CD4-positive, alpha-beta T cell treated with Interleukin-12 subunit alpha and Interleukin-12 subunit beta, for 1 hour (primary cell): ENCODE data around the gene SMIM3.
"Not testable (repeated sequence)": the region's sequence is repeated elsewhere in the genome, so short reads cannot be mapped to it uniquely, and the experiment has no call there.

ENCODE experiments used
- DNase-seq: peaks from one replicate; pipeline ENCODE4 v3.0.0-alpha.2; 2020

Gene SMIM3

DNA sequence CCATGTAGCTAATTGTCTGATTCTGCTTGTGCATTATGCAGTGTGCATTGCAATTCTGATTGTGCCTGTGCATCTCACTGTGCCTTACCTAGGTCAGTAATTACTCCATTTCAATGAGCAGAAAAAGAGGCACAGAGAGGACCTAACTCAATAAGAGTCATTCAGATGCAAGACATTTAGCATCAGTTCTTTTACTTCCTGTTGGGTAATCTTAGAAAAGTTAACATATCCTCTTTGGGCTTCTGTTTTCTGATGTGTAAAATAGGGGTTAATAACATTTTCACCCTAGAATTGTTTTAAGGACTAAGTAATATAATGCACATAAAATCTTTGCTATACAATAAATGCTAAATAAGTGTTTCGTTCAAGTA, 12.8 kb upstream of the SMIM3 start:
- DNase-seq: no peak

DNA sequence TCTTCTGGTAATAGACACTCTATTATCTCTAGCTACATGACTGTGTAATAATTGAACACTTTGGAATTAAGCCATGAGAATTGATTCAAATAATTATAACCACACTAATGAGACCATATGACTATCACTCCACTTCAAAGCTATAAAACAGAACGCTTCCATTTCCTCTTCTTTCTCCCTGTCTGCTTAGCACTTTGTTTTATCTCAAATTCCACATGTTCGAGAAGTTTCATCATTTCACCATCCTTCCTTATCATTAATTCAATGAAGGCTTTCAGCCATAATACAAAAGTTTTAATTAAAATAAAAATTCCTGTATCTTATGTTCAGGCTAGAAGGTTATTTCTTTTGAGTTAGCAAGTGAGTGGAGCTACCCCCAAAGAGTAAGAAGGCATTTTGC, 12.3 kb upstream of the SMIM3 start:
- no peak for DNase-seq

DNA sequence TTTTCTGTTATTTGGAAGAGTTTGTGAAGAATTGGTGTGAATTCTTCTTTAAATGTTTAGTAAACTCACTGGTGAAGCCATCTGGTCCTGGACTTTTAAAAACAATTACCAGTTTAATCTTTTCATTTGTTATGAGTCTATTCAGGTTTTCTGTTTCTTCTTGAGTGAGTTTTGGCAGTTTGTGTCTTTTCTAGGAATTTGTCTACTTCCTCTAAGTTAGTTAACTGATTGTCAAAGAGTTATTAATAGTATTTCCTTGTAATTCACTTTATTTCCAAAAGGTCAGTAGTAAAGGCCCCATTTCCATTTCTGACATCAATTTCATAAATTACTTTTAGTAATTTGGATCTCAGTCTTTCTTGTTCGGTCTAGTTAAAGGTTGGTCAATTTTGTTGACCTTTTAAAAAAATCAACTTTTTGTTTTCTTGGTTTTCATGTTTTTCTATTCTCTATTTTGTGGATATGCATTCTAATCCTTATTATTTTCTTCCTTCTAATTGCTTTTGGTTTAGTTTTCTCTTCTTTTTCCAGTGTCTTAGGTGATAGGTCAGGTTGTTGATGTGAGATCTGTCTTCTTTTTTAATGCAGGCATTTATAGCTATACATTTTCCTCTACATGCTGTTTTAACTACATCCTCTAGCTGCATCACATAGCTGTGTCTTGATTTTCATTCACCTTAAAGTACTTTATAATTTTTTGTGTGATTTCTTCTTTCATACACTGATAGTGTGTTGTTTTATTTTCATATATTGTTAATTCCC, 7.3 kb upstream of the SMIM3 start:
- DNase-seq: no peak

GRCh38 chr5:150774145-150774544, 4.4 kb upstream of the SMIM3 start:
- DNase-seq: no peak

- no peak for DNase-seq
These were observed 872 bp upstream of the SMIM3 start for GRCh38 chr5:150777685-150778084.

DNA sequence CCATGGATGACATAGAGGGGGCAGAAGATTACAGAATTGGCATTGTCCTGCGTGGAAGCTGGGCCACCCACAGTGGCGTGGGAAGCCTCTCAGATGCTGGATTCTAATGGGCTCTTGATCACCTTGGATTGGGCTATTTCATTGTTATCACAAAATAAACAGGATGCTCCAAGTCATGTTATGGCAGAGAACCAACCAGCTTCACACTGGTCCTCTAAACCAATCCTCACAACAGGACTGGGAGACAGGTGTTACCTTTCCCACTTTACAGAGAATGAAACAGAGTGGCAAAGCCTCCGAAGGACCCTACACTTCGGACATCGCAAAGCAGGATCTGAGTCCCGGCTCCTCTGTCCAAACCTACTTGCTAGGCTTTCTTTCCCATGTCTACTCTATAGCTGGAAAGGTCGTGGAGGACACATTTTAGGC, 455 bp upstream of the SMIM3 start:
- DNase-seq: no peak

DNA sequence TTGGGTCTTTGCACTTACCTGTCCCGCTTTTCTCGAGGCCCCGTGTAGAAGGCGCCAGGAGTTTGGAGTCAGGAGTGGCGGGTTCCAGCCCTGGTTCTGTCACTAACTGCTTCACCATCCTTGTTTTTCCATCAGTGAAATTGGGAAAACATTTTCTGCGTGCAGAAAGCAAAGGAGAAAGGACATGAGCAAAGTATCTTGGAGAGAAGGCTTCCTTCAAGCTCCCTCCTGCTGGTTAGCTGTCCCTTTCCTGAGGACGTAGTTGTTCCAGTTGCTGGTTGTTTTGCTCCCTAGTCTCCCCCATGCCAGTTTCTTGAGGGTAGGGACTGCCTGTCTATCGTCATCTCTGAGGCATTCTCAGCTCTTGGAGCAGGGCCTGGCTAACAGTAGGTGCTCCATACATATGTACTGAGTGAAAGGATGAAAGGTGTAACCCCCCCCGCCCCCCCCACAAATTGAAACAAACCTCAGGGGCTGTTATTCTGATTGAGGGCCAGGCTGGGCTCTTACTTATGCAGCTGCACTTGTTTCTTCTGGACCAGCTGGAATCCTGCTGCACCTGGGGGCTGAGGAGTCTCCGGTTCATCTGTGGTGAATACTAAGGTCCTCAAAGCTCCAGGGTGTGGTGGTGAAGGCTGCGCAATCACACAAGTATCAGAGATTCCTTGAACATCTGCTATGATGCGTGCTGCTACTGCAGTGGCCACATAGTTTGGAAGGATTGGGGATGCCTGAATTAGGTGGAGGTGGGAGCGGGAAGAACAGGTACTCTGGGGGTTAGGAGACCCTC, 1.0 kb downstream of the SMIM3 start:
- DNase-seq: no peak

GRCh38 chr5:150780187-150780692, 1.7 kb downstream of the SMIM3 start:
- no peak for DNase-seq

GRCh38 chr5:150780816-150781221, 2.3 kb downstream of the SMIM3 start:
- no peak for DNase-seq

DNA sequence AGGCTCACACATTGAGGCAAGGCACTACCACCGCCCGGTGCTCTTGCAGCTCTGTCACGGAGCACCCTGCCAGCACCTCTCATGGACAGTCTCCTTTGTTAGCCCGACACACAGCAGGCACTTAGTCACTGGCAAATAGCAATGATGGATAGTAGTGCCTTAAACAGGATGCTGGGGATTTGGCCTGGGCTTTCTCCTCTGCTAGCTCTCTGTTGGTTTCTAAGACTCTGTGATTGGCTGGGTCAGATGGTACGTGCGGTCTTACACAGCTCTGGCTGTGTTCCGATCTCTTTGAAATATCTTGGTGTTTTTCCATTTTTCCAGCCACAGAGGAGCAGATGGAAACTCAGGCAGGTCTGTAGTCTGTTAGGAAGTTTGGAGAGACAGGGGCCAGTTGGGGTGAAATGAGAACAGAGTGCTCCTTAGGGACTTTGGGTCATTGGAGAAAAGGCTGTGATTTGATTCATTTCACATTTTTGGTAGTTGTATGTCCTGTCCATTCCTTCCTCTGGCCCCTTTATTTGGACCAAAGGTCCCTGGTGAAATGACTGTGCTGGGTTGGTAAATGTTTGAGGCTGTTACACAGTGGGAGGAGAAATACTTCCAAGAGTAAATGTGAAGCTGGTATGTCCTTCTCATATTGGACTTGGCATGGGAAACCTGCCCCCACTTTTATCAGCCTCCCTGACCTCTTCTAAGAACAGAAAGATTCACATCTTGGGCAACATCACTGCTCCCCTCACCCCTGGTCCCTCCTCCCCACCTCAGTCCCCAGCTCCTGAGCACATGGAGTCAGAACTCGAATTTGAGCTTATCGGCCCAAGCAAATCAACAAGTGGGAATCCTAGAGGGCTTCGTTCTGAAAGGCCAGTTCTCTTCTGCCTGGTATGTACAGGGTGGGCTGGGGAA, 3.4 kb downstream of the SMIM3 start:
- DNase-seq: no peak

GRCh38 chr5:150782850-150783249, 4.3 kb downstream of the SMIM3 start:
- DNase-seq: no peak

DNA sequence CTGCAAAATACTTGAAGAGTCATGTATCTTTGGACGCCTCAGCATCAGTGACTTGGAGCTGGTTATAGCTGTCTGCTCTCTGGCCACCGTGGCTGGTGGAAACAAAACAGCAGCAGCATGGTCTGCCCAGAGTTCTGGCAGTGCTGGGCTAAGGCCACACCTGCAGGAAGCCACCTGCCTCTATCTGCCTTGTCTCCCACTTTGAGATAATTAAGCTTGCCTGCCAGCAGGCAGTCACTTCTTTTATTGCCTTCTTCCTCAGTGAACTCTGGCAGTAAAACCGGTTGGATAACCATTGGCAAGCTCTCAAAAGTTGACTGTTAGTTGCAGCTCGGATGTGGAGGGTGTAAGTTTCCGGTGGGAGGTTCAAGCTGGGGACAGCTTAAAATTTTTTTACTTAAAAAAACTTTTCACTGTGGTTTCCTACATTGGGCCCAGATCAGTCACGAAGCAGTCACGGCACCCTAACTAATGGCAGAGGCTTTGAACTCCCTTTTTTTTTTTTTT, 4.9 kb downstream of the SMIM3 start:
- DNase-seq: peak; percentile 77

DNA sequence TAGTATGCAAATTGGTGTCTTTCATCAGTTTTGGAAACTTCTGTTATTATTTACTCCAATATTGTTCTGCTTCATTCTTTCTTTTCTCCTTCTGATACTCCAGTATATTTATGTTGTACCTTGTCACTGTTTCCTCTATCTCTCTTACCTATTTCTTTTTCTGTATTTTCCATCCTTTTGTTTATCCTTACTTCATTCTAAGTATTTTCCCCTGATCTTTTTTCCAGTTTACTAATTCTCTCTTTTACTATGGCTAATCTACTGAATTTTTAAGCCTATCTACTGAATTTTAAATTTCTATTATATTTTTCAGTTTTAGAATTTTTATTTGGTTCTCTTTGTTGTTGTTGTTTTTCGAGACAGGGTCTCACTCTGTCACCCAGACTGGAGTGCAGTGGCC, 7.4 kb downstream of the SMIM3 start:
- DNase-seq: no peak

GRCh38 chr5:150786876-150787275, 8.3 kb downstream of the SMIM3 start:
- DNase-seq: no peak

- no peak for DNase-seq
These were observed 9.1 kb downstream of the SMIM3 start for GRCh38 chr5:150787656-150788055.

DNA sequence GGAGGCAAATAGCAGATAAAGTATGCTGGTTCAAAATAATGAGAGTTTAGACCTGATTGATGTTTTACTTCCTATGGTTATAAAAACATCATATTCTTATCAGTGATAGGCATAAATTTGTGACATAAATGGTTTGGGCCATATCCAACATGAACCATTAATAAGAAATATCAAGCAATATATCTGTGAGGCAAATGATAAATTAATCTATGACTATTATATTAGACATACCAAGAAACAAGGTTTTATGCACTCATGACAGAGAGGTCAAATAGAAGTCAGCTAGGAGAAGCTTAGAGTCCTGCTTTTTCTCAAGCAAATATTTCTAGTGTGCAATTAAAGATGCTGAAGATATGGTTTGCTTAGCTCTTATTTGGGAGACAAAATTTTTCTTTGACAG, 10.4 kb downstream of the SMIM3 start:
- DNase-seq: no peak

- no peak for DNase-seq
These were observed 10.9 kb downstream of the SMIM3 start for GRCh38 chr5:150789450-150789849.

DNA sequence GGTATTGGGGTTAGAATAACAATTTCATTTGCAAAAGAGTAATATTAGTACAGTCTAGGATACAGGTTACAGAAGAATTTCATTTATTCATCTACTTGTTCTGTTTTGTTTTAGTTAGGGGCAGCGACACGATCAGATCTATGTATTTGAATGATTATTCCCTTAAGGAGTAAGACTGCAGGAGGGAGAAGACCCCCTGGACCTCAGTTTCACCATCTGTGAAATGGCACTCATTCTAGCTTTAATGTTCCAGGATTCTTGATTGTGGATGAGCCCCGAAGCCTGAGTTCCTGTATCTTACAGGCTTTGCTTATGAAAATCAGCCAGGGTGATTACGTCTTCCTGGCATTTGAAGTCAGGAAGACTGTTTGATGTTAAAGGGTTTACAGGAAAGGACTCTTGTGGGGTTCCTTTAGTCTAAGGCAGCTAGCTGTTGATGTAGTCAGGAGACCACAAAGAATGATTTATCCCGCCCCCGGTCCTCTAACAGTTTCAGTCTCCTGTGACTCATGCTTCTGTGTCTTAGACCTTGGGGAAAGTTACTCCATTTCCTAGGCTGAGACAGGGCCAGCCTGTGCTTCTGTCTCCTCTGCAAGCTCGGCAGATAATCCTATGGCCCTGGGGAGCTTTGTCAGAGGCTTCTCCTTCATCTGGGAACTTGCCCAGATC, 11.5 kb downstream of the SMIM3 start:
- DNase-seq: peak; percentile 57

DNA sequence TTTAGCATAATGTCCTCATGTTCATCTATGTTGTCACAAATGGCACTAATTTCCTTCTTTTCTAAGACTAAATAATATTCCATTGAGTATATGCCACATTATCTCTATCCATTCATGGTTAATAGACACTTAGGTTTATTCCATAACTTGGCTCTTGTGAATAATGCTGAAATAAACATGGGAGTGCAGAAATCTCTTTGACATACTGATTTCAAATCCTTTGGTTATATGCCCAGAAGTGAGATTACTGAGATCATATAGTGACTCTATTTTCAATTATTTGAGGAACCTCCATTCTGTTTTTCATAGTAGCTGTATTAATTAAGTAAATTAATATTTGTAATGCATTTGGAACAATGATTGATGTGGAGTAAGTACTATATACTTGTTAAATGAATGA, 13.0 kb downstream of the SMIM3 start:
- DNase-seq: no peak

- not testable (repeated sequence) for DNase-seq
These were observed 14.9 kb downstream of the SMIM3 start for GRCh38 chr5:150793423-150793888.

GRCh38 chr5:150794927-150795326, 16.4 kb downstream of the SMIM3 start:
- DNase-seq: no peak

GRCh38 chr5:150797384-150797783, 18.8 kb downstream of the SMIM3 start:
- DNase-seq: no peak
